OCI-M2 (cell line): Measurements from ENCODE around the gene IRX4.
"Not testable (repeated sequence)": the region's sequence is repeated elsewhere in the genome, so short reads cannot be mapped to it uniquely, and the experiment has no call there.

Source experiments
- DNase-seq: peaks from one replicate; lab custom pipeline; 2025; ENCODE audit not compliant: unreplicated experiment; lab: John Stamatoyannopoulos, UW

Gene IRX4

DNA sequence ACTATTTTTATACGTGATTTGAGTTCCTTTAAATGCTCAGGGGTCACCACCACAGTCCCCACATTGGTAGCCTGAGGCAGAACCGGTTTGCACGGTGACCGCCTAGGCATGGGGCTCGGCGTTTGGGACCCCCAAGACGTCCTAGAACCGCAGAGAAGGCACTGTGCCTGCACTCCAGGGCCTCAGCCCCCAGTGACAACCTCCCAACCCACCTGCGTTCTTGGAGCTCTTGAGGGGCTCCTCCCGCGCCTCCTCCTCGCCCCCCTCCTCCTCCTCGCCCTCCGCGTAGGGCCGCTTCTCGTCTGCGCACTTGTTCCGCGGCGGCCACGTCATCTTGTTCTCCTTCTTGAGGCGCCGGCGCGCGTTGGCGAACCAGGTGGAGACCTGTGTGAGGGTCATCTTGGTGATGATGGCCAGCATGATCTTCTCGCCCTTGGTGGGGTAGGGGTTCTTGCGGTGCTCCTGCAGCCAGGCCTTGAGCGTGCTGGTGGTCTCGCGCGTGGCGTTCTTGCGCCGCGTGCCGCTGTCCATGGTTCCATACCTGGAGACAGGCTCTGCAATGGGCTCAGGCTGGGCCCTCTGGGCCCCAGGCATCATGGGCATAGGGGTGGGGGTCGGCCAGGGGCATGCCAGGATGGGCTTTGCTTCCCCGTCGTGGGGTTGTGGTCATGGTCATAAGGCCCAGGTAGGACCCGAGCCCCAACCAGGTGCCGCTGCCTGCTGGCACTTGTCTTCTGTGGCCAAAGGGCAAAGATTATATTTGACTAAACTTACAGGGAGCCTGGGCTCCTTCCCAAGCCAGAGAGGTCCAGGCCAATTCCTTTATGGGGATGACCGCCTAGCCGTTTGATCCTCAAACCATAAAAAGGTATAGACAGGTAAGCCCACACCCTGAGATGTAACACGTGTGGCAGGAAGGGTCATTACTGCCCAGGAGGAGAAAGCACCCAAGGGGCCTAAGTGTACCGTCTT lies 3.1 kb downstream of the IRX4 start:
- no peak for DNase-seq

DNA sequence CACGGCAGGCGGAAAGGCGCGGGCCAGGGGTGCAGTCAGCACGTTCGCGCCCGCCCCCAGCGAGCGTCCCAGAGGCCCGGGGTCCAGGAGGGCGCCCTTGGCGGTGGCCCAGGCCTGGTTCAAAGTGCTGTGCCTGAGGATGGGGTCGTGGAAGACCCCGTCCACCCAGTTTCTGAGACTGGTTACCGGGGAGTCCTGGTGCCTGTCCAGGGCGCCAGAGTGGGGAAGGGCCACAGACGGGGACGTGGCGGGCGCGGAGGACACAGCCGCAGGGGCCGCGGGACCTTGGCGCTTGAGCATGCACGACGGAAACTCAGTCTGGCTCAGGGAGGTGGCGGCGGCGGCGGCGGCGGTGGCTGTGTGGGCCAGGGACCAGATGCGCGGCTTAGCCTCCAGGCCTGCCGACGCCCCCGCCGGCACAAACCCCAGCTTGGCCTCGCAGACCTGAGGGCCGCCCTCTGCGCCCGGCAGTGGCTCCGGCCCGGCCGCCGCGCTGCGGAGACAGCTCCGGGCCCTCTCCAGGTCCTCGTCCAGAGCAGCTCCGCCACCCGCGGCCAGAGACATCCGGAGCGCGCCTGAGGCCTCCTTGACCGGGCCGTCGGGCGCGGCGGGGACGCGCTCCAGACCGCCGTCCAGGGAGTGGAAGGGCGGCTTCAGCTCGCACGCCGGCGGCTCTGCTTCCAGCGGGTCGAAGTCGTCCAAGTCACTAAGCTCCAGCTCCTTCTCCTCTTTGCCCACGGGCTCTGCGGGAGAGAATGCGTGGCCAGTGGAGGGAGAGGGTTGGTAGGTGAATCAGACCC lies 4.5 kb downstream of the IRX4 start:
- no peak for DNase-seq

DNA sequence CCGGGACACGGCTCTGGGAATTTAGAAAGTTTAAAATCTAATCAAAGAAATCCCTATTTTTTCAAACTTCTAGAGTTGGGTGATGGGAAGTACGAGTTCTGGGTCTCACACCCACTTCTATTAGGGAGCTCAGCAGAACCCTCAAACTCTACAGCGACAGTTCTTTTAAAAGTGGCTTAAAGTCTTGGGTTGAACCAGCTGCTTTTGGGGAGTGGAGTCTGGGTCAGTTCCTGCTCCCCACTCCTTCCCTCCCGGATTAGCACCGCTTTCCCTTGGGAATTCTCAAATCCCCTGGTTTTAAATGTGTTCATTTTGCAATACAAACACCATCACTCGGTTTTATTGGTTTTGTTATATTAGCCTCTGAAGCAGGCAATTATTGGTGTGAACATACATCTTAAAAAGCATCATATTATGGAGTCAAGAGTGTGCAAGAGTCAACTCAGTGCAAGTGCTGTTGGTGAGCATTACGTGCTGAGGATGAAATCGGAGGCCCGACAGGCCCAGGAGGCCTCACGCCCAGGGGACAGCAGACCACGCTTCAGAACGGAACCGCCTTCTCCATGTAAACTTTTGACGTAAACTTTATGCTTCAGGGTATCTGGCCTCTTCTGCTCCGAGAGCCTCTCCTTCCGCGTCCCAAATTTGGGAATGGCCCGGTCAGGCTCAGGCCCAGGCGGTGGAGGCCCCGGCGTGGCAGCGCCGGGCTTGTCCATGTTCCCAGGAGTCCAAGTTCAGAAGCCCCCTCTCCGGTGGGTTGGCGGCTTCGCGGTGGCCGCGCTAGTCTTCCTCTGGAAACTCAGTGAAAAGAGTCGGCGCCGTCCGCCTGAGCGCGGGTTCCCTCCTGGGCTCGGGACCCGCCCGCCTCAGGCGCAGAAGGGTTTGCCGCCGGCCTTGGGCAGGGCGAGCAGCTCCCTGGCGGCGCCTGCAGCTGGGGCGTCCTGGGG lies 5.3 kb downstream of the IRX4 start:
- no peak for DNase-seq

DNA sequence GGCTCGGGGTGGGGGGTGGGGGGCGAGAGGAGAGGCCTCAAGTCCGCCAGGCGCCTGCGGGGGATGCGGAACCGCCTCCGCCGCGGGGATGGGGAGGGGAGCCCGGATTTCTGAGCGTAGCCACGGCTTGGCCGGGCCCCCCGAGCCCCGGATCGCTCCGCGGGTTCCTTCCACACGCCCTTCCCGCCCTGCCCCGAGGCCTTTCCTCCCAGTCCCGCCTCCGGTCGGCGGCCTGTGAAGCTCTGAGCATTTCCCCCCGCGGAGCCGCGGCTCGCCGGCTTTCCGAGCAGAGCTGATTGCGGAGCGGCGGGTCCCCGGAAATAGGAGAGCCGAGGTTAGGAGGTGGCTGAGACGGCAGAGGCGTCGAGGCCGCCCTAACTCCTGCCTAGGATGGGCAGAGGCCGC lies 6.1 kb downstream of the IRX4 start:
- no peak for DNase-seq

DNA sequence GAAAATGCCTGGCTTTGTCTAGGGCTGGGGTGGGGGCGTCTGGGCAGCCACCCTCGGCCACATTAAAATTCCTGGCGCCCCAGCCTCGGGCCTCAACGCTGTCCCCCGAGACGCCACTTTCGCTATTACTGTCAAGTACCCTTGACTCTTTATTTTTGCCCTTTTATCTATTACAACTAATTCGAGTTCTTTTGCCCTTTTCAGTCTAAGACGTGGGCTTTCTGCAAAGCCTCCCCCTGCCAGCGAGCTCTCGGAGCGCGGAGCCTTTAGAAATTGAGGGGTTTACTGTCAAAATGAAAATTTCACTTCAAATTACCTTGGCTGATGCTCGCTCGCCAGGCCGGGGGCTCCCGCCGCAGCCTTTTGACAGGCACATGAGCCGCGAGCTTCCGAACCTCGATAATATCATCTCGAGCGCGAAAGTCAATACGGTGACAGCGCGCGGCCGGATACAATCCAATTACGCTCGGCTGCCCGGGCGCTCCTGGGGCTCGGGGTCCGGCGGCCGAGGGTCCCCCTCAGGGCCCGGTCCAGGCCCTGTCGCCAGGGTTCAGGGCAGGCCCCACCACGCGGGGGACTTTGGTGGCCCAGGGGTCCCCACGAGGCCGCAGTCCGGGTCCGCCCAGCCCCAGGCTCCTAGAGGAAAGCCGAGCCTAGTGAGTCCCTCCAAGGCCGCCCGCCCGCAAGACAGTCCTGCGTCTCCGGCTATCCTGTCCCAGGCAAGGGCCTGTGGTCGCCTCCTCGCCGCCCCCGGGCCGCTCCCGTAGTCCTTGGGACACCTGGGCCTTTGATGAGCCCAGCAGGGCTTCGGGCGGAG lies 6.7 kb downstream of the IRX4 start:
- DNase-seq, result no peak

DNA sequence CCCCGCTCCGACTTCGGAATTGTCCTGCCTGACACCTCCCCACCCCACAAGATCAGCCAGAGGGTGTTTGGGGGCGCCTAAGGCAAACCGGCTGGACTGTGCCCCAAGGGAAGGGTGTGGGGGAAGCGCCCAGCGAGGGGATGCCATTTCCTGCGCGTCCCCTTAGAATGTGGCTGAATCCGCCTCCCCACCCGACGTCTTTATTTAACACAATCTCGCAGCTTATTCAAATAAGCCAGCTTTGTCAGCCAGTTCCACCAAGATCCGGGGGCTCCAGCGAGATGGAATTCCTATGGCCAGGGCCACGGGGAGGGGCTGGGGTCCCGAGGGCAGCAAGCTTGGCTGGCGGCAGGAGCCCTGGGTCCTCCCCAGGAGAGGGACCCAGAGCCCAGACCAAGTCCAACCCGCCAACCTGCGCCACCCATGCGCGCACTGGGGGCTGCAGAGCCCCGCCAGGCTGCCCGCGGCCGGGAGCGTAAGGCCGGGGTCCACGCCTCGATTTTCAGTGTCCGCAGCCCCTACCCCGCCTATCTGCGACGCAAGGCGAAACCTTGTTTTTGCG lies 7.4 kb downstream of the IRX4 start:
- no peak for DNase-seq

DNA sequence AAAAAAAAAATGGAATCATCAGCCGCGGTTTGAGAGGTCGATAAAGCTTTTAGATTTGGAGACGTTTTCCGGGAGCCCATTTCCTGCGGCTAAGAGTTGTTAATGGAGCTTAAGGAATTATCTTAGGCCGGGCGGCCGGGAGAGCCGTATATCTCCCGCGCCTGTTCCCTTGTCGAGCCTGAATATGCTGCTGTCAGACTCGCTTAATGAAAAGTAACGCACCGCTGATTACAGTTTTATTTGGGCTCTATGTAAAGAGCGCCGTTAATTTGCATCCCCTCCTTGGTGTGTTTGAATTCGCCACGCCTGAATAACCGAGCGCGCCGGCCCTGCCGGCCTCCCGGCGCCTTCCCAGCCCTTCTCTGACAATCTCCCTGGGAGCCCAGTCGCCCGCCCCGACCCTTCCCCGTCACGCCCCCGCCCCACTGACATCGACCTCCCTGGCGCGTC lies 7.9 kb downstream of the IRX4 start:
- DNase-seq, result no peak

DNA sequence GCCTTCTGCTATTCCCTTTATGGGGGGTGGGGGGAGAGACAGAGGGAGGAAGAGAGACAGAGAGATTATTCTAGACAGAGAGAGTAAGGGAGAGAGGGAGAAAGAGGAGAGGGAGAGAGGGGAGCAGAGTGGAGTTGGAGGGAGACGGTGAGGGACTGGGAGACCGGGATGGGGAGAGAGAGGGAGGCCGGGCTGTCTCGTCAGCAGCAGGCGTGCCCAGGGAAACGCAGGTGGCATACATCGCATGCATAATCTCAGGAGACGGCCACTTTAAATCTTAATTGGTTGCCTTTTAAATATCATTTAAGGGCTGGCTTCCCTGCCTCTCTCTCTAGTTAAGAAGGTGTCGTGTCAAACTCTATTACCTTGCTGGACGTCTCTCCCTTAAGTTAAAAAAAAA lies 8.4 kb downstream of the IRX4 start:
- DNase-seq, result no peak

DNA sequence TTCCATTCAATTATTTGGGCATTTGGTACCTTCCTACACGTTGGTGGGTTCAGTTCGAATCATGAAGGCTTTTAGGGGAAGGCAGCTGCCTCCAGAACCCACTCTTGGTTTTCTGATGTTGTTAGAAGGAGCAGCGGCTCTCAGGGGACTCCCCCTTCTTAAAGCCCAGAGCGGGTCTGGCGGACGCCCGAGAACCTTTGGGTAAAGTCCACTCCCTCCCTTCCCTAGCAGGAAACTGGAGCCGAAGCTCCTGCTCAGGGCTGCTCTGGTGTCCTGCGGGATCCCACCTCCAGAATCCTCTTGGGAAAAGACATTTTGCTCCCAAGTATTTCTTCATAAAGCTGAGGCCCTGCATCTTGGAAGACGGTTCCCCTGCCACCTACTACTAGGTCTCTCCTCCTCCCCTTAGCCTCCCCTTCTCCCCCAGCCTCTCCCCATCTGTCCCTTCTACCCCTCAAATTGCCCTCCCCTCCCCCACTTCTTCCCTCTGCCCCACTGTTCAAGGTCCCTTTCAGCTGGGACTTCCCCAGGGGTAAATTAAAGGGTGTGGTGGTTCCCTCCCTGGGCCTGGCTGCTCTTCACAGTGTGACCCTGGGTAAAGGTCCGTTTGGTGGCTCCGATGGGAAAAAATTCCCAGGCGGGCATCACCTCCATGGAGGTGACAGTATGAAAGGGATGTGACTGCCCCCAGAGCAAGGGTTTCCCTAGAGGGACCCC lies 9.3 kb downstream of the IRX4 start:
- DNase-seq, result no peak

DNA sequence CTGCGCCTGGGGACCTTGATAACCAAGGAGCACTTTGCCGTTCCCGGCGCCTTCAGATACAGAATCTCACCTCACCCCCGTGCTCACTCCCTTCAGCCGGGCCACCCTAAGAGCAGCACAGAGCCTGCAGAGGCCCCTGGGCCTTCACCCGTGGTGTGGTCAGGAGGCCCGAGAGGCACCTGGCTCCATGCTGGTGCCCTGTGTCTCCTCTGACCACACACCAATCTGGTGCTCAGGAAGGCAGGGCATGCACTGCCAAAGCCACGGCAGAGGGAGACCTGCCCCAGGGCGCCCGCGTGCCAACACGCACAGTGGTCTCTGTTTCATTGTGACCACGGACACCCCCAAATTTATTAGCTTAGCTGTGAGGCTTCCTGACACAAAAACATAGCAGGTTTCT lies 11.3 kb downstream of the IRX4 start:
- no peak for DNase-seq

DNA sequence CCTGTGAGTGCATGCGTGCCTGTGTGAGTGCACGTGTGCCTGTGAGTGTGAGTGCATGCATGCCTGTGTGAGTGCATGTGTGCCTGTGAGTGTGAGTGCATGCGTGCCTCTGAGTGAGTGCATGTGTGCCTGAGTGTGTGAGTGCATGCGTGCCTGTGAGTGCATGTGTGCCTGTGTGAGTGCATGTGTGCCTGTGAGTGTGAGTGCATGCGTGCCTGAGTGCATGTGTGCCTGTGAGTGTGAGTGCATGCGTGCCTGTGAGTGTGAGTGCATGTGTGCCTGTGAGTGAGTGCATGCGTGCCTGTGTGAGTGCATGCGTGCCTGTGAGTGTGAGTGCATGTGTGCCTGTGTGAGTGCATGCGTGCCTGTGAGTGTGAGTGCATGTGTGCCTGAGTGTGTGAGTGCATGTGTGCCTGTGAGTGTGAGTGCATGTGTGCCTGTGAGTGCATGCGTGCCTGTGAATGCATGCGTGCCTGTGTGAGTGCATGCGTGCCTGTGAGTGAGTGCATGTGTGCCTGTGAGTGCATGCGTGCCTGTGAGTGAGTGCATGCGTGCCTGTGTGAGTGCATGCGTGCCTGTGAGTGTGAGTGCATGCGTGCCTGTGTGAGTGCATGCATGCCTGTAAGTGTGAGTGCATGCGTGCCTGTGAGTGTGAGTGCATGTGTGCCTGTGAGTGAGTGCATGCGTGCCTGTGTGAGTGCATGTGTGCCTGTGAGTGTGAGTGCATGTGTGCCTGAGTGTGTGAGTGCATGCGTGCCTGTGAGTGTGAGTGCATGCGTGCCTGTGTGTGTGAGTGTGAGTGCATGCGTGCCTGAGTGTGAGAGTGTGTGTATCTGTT lies 12.1 kb downstream of the IRX4 start:
- not testable (repeated sequence) for DNase-seq

DNA sequence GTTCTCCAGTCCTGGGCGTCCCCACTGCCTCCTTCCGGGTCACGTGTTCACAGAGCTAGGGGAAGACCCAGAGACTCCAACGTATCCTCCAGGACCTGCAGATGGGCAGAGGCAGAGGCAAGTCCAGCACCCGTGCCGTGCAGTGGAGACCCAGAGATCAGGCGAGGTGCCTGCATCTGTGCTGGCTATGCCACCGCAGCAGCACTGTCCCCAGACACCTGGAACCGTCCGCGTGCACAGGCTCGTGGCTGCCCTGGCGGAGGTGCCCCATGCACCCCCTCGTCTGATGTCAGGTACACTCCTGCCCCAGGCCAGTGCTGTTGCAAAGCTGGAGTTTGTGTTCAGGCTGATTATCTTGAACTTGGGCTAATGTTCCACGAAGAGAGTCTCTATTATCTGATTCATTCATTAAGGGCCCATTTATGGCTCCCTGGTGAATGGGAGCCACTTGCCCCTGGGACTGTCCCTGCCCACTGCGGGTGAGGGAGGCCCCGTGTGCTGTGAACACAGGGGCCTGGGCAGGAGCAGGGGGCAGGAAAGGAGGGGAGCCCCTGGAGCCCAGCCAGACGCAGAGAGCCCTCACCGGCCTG lies 13.7 kb downstream of the IRX4 start:
- DNase-seq, result no peak

DNA sequence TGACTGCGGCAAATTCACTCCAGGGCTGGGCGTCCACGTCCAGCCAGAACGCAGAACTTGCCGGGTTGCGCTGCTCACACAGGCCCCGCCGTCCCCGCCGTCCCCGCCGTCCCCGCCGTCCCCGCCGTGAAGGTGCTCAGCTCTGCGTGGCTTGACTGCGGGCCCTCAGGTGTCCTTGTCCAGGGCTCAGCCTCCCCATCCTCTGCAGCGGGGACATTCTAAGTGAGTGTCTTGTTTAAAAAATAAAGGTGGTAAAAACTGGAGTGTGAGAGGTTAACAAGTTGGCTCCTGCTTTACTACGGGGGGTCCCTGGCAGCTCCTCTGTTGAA lies 14.9 kb downstream of the IRX4 start:
- DNase-seq, result no peak

DNA sequence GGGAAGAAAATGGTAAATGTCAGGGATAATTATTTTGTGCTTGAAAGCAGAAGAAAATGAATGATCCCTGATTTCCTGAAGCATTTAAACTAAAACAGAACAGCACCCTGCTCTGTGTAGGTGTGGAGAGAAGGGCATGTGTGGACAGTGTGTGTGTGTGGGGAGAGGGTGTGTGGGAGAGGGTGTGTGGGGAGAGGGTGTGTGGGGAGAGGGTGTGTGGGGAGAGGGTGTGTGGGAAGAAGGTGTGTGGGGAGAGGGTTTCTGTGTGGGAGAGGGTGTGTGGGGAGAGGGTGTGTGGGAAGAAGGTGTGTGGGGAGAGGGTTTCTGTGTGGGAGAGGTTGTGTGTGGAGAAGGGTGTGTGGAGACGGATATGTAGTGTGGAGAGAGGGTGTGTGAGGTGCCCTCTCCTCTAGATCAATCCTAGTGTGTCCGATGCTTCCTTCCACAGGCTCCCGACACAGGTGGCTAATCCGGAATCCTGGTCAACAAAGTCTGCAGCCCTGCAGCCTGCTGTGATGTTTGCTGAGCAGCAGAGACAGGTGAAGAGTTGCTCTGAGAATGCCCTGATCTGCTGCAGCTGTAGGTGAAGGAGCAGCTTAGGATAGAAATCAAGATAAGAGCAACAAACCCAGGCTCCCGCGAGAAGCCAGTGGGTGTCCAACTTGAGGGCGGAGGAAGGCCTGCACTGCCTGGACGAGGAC lies 15.5 kb downstream of the IRX4 start:
- DNase-seq, result no peak

DNA sequence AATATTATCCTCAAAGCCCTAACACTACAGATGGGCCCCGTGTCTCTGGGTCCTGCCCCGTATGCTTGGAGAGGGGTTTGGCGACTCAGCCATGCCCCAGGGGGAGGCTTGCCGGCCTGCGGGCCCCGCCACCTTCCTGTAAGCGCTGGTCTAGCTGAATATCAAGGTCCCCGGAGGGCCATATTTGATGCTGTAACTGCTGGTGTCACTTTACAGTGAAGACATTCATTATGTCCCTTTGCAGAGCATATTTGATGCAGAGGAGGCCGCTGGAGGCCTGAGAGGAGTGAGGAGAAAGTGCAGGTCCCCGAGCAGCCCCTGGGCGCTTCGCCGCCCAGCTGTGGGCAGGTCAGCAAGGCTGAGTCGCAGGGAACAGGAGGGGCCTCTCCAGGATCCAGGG lies 16.8 kb downstream of the IRX4 start:
- DNase-seq, result no peak

DNA sequence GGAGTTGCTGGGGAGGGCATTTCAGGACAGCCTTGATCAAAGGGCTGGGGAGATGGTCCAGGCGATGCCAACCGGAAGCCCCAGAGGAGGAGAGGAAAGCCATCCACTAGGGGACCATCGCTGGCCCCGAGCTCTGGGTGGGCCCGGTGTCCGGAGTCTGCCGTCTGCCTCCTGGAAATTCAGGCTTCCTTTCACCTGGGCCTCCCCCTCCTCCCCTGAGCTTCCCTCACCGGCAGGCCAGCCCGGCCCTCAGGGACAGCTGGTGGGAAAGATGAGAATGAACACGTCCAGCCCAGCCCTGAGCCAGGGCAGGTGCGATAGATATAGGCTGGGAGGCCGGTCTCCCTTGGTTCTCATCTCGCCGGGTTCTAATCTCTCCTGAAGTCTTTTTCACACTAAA lies 17.2 kb downstream of the IRX4 start:
- no peak for DNase-seq

DNA sequence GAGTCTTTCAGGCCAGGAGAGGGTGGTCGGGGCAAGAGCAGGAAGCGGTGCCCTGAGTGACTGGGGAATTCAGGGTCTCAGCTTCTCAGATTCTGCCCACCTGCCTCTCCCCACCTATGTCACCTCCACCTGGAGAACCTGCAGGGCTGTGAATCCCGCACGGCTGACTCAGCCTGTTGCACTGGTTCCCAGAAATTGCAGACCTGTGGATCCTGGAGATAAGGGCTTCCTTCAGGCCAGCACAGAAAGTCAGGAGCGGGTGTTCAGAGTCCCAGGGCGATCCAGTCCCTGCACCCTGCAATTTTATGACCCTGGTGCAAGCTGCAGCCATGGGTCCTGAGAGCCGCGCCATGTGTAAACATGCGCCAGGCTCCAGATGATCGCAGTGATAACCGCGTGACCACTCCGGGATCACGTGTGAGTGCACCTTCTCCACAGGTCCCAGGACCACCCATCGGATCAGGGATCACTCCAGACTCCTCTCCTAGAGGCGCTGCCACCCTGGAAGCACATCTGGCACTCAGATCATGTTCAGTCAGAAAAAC lies 17.8 kb downstream of the IRX4 start:
- DNase-seq, result no peak
